Skeletal muscle tissue (tissue), 4 donors: ENCODE data around the gene HOMEZ. TPM values are rescaled to one million over a fixed set of nuclear protein-coding genes. Genes with fewer than 3 reads are reported as not detected.

Experiments used
- H3K27ac ChIP-seq: one replicate; pipeline ENCODE4 v1.7.0; 2013; ENCODE audit warnings: mild to moderate bottlenecking, low read depth, low read length, inconsistent platforms
- H3K27me3 ChIP-seq, 3 donors: one replicate each; pipeline ENCODE4 v1.7.0; 2013; ENCODE audit warnings: low read length in 3 of 3; ENCODE audit not compliant: control insufficient read depth in 3 of 3, insufficient read depth in 3 of 3
- H3K36me3 ChIP-seq, 3 donors: one replicate each; pipeline ENCODE4 v1.7.0; 2013; ENCODE audit warnings: low read length in 3 of 3; ENCODE audit not compliant: control insufficient read depth in 3 of 3, insufficient read depth in 3 of 3
- H3K4me1 ChIP-seq, 3 donors: one replicate each; pipeline ENCODE4 v1.7.0; 2013; ENCODE audit warnings: low read length in 3 of 3, mild to moderate bottlenecking in 3 of 3; ENCODE audit not compliant: control insufficient read depth in 3 of 3, insufficient read depth in 3 of 3
- H3K4me3 ChIP-seq, 3 donors: one replicate each; pipeline ENCODE4 v1.7.0; 2013; ENCODE audit warnings: low read length in 3 of 3
- H3K9ac ChIP-seq, 3 donors: one replicate each; pipeline ENCODE4 v1.7.0; 2013; ENCODE audit warnings: low read length in 3 of 3, mild to moderate bottlenecking in 3 of 3, moderate library complexity in 2 of 3, low read depth in 1 of 3
- H3K9me3 ChIP-seq, 3 donors: one replicate each; pipeline ENCODE4 v1.7.0; 2013; ENCODE audit warnings: low read length in 3 of 3; ENCODE audit not compliant: control insufficient read depth in 3 of 3
- total RNA-seq: library from RNA; depleted of rRNA; stranded (reverse); fragments of >200 nt; gene quantifications from one replicate; pipeline ENCODE4 v1.2.3, GENCODE V29; 2014
- donor health status: Osteomylitis.

HOMEZ gene
- total RNA-seq, 1 donor from 2014 or later = 5.7 TPM

DNA sequence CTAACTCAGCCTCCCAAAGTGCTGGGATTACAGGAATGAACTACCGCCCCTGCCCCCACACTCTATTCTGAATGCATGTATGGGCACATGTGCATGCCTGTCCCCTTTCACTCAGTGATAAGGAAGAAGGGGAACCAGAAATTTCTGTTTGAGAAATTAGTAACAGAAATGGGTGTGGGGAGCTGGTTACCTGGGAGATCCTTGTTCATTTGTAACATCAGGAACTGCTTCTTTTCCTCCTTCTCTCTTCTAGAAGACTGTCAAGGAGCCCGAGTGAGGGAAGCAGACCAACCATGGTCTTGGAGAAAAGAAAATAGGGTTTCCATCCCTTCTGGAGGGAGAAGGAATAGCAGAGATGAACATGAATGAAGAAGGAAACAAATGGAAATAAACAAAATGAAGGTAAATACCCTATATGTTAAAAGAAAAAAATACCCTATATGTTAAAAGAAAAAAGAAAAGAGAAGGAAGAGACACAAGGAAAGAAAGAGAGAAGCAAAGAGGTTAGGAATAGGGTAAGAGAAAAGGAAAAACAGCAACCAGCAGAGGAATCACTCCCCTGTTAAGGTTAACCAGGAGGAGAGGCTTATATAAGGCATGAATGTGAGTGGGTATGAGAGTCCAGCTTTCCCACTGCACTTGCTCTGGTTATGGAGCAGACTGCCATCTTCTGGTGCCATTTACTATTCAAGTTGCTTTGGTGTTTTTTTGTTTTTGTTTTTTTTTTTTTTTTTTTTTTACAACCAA lies 13.5 kb upstream of the HOMEZ start:
- Histone ChIP-seq H3K27me3 (no peaks in the 10 kb centered on the region), H3K9ac (peak overlapping the region in 2 of 3 donors; percentile 25 to 92), H3K4me1 (peaks cover 18 to 34% (median 22%) of the 10 kb centered on the region in 3 donors), H3K27ac (peak overlapping the region; percentile 97), H3K9me3 (no peaks in the 10 kb centered on the region), H3K4me3 (no peak overlapping the region), H3K36me3 (peaks cover 15 to 21% (median 18%) of the 10 kb centered on the region in 3 donors)

DNA sequence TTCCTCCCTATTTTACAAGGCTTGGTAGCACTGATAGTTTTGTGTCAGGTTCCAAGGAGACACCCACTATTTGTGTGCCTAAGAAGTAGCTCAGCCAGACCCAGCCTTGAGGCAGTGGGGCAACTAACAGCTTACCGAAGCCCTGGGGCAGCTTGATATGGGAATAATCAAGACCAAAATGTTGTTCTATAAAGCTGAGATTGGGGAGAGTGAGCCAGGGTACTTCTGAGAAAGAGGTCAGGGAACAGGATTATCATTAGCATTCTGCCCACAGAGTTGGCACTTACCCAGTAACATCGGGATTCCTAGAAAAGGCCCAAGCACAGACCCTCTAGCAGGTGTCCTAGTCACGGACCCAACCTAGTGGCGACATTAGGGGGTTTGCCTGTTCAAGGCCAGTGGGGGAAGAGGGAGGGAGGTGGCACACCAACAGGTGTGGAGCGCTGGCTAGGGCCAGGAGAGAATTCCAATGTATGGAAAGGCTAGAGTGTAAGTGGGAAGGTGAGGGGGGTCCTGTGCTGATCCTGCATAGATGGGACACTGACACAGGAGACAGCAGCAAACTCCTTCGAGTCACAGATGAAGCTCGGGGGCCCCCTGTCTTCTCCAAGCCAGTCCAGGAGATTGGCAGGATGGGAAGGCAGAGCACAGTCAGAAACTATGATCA lies 11.8 kb upstream of the HOMEZ start:
- Histone ChIP-seq H3K27ac (no peak overlapping the region), H3K4me1 (peaks cover 18 to 36% (median 20%) of the 10 kb centered on the region in 3 donors)

DNA sequence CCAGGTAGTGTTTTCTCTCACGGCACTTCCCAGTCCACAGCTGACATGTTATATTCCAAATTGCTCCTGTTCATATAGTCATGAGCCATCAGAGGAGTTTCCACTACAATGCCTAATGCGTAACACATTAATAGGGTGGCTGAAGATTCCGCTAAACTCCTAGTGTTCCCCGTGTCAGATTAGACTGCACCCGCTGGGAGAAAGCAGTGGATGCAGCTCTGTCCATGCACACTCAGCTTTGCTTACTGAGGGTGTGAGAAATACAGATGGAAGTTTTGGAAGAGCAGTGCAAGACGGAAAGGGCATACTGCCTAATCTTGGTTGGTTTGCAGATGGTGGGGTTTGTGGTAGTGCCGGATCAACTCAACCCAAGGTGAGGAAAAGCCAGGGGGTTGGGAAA lies 11.2 kb upstream of the HOMEZ start:
- no peaks in the 10 kb centered on the region for H3K27me3 ChIP-seq
- H3K4me1 ChIP-seq = peaks cover 18 to 32% (median 18%) of the 10 kb centered on the region in 3 donors
- H3K9me3 ChIP-seq = no peaks in the 10 kb centered on the region
- H3K36me3 ChIP-seq = peaks cover 15 to 21% (median 18%) of the 10 kb centered on the region in 3 donors
- no peak overlapping the region for H3K27ac ChIP-seq
- H3K9ac ChIP-seq = no peak overlapping the region
- H3K4me3 ChIP-seq = no peak overlapping the region

More for the DNA sequence above, 11.8 kb upstream of the HOMEZ start:
- Histone ChIP-seq H3K9me3 (no peaks in the 10 kb centered on the region), H3K4me3 (no peak overlapping the region), H3K36me3 (peaks cover 15 to 21% (median 18%) of the 10 kb centered on the region in 3 donors), H3K9ac (no peak overlapping the region), H3K27me3 (no peaks in the 10 kb centered on the region)

DNA sequence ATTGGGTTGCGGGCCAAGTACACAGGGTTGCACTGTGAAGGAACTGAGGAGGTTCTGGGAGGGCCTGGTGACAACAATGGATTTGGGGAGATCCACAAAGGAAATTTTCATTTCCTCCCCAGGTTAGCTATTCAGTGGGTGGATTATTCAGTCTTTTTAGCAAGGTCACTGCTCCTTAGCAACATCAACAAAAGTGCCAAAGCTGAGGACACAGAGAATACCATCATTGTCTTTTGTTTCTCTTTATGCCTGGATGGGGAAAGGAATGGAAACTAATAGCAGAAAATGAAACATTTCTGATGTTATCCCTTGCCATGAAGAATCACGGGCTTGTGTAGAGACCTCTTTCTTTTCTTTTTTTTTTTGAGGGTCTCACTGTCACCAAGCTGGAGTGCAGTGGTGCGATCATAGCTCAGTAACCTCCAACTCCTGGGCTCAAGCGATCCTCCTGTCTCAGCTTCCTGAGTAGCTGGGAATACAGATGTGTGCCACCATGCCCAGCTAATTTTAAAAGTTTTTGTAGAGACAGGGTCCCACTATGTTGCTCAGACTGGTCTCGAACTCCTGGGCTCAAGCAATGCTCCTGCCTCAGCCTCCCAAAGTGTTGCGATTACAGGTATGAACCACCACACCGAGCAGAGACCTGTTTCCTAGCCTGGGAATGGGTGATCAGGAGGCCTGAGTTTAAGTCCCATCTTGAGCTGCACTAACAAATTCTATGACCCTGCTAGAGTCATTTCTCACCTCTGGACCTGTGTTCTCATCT lies 10.3 kb upstream of the HOMEZ start:
- Histone ChIP-seq H3K4me1 (peaks cover 18 to 32% (median 18%) of the 10 kb centered on the region in 3 donors), H3K27ac (no peak overlapping the region), H3K36me3 (peaks cover 15 to 21% (median 18%) of the 10 kb centered on the region in 3 donors), H3K27me3 (no peaks in the 10 kb centered on the region), H3K9me3 (no peaks in the 10 kb centered on the region), H3K9ac (no peak overlapping the region), H3K4me3 (no peak overlapping the region)

DNA sequence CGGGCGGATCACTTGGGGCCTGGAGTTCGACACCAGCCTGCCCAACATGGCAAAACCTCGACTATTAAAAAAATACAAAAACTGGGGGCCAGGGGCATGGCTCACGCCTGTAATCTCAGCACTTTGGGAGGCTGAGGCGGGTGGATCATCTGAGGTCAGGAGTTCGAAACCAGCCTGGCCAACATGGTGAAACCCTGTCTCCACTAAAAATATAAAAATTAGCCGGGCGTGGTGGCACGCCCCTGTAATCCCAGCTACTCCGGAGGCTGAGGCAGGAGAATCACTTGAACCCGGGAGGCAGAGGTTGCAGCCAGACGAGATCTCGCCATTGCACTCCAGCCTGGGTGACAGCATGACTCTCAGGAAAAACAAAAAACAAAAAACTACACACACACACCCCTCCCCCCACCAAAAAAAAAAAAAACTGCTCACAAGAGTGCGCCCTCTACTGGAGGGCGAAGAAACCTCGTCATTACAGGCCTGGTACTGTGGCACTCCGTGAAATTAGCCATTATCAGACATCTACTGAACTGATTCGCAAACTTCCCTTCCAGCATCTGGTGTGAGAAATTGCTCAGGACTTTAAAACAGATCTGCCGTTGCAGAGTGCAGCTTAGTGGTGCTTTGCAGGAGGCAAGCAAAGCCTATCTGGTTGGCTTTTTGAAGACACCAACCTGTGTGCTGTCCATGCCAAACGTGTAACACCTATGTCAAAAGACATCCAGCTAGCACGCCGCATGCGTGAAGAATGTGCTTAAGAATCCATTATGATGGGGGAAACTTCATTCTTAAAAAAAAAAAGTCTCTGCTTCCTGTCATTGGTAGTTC lies 9.0 kb upstream of the HOMEZ start:
- H3K9me3 ChIP-seq = no peaks in the 10 kb centered on the region
- H3K27me3 ChIP-seq = no peaks in the 10 kb centered on the region
- H3K27ac ChIP-seq = no peak overlapping the region
- H3K4me1 ChIP-seq = peaks cover 9 to 23% (median 9%) of the 10 kb centered on the region in 3 donors
- H3K36me3 ChIP-seq = peaks cover 15 to 22% (median 18%) of the 10 kb centered on the region in 3 donors
- no peak overlapping the region for H3K4me3 ChIP-seq
- H3K9ac ChIP-seq = peak overlapping the region in 1 of 3 donors; percentile 61

DNA sequence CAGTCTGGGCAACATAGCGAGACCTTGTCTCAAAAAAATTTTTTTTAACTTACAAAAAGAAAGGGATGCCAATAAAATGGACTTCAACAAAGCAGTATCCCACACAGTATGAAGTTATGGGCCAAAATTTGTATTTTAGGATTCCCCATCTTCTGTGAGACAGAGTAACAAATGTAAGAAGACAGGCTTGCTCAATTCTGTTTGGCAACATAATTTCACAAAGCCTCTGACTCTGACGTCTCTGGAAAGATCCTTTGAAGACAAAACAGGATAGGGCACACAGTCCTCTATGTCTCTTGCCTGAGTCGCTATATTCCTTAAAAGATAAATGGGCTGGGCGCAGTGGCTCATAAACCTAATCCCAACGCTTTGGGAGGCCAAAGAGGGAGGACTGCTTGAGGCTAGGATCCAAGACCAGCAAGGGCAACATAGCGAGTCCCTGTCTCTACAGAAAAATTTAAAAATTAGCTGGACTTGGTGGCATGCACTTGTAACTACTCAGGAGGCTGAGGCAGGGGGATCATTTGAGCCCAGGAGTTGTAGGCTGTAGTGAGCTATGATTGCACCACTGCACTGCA lies 1.1 kb upstream of the HOMEZ start:
- Histone ChIP-seq H3K27me3 (no peaks in the 10 kb centered on the region), H3K27ac (peak overlapping the region; percentile 97), H3K4me1 (peaks cover 13 to 17% (median 17%) of the 10 kb centered on the region in 3 donors), H3K4me3 (peak overlapping the region; percentile 79 to 90 (median 89)), H3K9ac (peak overlapping the region; percentile 83 to 96 (median 95)), H3K36me3 (peaks cover 2 to 6% (median 2%) of the 10 kb centered on the region in 3 donors), H3K9me3 (no peaks in the 10 kb centered on the region)

DNA sequence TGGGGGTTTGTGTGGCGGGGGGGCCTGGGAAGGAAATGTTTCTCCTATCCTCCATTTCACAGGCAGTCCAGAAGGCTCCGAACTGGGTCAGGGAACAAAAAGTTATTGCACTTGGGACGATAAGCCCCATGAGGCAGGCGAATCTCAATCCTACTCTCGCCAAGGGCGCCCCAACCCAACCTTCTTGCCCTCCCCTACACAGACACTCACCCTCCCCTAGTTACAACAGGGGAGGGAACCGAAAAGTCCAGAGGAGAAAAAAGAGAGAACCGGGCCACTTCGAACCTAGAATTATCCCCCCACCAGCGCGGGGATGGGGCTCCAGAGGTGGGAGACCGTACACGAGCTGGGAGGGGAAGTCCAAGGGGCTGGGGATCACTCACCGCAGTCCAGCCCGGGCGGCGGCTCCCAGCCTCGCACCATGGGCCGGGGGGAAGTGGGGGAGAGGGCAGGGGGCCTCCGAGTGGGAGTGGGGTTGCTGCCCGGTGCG lies 357 bp downstream of the HOMEZ start:
- Histone ChIP-seq H3K27ac (peak overlapping the region; percentile 97), H3K4me1 (peaks cover 13 to 17% (median 17%) of the 10 kb centered on the region in 3 donors), H3K9ac (peak overlapping the region; percentile 94 to 96 (median 95)), H3K36me3 (peaks cover 2 to 6% (median 2%) of the 10 kb centered on the region in 3 donors), H3K4me3 (peak overlapping the region; percentile 86 to 88 (median 87)), H3K9me3 (no peaks in the 10 kb centered on the region), H3K27me3 (no peaks in the 10 kb centered on the region)

DNA sequence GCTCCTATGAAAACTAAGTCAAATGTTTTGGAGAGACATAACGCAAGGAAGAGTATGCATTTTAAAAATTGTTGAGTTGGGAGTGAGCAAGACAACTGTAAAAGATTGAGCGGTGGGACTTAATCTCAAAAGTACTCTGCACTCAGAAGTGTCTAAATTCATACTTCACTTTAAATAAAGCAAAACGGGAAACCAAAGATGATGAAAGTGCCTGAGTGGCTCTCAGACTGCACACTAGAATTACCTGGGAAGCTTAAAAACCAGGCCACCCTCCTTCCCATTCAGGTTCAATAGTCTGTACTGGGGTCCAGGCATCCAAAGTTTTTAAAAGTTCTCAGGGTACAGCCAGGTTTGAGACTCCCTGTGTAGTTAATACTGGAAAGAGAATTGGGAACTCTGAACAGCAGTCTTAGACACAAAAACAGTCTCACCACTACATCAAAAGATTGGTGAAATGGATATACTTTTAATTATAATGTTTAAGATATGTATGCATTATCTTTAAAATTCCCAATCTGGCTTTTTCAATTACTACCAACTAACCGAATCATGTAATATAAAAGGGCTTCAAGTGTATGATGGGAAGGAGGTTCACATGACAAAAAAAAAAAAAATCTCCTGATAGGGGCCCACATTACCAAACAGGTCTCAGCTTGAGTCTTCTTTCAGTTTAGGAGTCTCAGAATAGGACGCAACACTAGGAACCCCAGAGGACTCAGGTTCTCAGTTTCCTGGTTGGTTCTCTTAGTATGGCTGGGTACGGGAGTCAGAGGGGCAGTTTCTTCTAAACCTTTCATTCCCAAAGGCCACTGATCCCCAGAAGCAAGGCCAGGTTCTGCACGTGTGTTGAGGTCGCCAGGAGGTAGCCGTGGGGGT lies 1.0 kb downstream of the HOMEZ start:
- peaks cover 2 to 5% (median 2%) of the 10 kb centered on the region in 3 donors for H3K36me3 ChIP-seq
- H3K4me3 ChIP-seq = peak overlapping the region; percentile 86 to 88 (median 87)
- no peaks in the 10 kb centered on the region for H3K27me3 ChIP-seq
- peak overlapping the region; percentile 97 for H3K27ac ChIP-seq
- peaks cover 15 to 22% (median 20%) of the 10 kb centered on the region in 3 donors for H3K4me1 ChIP-seq
- H3K9ac ChIP-seq = peak overlapping the region; percentile 94 to 96 (median 95)
- H3K9me3 ChIP-seq = no peaks in the 10 kb centered on the region
